Fibroblast of skin of left biceps (primary cell): ENCODE measurements around the gene HCK.

Experiments used
- DNase-seq, 2 experiments: peaks; one replicate each; pipeline ENCODE4 v3.0.0-alpha.2; 2013; ENCODE audit warnings: low read depth in 2 of 2

HCK gene

DNA sequence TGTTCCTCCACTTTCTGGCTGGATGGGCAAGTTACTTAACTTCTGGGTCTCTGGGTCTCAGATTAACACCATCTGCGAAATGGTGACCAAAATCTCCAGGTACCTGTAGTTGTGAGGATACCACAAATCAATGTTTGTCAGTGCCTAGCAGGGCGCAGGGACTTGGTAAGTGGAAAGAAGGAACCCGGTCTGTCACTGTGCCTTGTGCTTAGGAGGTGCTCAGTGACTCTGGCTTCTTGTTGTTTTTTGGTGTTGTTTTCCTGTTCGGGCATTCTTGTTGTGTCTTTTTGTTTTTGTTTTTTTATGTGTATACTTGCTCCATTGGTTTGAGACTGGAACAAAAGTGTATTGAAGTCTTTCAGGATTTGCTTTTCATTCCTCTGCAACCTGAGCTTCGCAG is 75.3 kb downstream of the HCK start:
- DNase-seq, result no peak

DNA sequence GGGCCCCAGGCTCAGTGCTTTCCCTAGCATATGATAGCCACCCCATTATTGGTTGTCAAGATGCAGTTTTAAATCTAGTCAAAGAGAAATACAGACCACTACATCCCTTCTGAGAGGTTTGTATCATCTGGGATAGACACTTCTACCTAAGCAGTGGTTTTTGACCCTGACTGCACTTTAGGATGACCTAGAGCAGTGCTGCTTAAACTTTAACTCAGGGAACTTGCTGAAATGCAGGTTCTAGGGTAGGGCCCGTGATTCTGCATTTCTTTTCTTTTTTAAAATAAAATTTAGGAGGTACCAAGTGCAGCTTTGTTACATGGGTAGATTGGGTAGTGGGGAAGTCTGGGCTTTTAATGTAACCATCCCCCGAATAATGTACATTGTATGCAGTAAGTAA is 76.1 kb downstream of the HCK start:
- no peak for DNase-seq

GRCh38 chr20:32129863-32130262 is 77.8 kb downstream of the HCK start:
- no peak for DNase-seq

- no peak for DNase-seq
Measured at GRCh38 chr20:32130352-32130751, 78.3 kb downstream of the HCK start.

GRCh38 chr20:32130965-32131364 is 78.9 kb downstream of the HCK start:
- DNase-seq, result no peak

DNA sequence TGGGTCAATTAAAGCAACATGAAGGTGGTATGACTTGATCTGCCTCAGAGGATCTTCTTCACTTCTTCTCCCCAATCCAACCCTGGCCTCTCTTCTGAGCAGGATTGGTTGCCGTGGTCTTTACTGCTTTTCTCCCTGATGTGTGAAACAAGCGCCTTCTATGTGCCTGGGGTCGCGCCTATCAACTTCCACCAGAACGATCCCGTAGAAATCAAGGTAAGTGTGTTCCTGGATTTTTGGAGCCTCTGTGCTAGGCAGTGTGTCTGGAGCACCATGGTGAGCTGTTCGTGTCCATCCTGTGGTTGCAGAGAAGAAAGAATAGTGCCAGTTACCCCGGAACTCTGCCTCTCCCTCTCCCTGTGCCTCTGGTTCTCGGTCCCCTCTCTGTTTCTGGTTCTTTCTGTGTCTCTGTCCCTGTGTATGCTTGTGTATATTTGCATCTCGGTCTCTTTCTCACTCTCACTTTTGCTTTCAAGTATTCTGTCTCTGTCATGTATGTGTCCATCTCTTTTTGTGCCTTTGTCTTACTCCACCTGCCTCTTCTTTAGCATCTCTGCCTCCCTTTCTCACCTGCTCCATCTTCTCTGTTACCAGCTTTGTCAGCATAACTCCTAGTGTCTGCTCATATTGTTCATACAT is 81.0 kb downstream of the HCK start:
- DNase-seq, result no peak

- DNase-seq, result no peak
Measured at GRCh38 chr20:32134026-32134425, 82.0 kb downstream of the HCK start.

DNA sequence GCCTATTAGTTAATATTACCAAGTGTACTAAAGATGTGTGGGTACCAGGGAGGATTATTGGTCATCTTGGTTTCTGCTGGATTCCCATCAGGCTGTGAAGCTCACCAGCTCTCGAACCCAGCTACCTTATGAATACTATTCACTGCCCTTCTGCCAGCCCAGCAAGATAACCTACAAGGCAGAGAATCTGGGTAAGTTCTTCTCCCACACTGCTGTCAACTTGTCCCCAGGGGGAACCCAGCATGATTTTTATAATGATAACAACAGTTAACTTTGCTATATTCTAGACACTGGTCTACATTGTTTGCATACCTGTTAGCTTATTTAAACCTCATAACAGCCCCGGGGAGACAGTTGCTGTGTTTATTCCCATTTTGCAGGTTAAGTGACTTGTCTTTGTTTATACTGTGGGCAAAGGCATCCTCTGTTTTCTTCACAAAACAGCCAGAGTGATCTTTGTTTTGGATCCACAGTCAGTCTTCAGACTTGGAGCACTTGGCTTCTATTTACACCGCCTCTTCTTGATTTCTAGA is 84.0 kb downstream of the HCK start:
- DNase-seq, result no peak

DNA sequence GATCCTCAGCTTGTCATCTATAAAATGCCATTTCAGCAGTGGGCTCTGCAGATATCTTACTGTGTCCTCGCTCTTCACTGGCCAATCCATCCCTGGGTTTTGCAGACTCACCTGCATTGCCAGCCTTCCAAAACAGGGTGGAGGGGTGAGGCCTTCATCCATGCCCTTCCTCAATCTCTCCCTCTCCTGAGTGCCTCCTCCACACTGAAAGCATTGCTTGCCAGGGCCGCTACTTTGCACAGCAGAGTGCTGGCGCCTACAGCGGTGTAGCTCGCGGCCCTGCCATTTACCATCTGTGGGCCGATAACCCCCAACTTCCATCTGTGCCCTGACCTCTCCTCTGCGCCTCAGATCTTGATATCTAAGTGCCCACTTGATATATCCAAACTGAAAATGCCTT is 86.9 kb downstream of the HCK start:
- no peak for DNase-seq

- no peak for DNase-seq
Measured at GRCh38 chr20:32139947-32140346, 87.9 kb downstream of the HCK start.

DNA sequence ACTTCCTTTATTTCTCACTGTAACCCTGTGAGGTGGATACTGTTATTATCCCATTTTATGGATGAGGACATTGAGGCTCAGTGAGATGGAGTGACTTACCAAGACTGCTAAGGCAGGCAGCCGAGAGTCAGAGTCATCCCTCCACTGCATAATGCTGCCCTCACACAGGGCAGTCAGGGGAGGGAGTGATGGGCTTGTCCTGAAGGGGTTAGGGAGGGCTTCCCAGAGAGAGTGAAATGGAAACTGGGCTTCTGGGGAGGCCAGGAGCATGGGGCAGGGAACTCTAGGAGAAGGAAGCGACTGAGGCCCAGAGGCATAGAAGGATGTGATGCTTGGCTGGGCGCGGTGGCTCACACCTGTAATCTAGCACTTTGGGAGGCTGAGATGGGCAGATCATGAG is 88.6 kb downstream of the HCK start:
- no peak for DNase-seq

DNA sequence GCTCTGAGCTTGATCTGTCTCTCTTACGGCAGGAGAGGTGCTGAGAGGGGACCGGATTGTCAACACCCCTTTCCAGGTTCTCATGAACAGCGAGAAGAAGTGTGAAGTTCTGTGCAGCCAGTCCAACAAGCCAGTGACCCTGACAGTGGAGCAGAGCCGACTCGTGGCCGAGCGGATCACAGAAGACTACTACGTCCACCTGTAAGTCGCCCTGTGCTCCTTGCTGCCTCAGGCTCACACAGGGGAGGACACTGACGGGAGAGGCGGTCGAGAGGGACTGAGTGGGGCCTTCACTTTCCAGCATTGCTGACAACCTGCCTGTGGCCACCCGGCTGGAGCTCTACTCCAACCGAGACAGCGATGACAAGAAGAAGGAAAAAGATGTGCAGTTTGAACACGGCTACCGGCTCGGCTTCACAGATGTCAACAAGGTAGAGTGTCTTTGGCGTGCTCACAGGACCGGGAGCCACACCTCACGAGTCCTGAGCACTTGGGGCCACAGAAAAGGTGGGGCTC is 89.5 kb downstream of the HCK start:
- no peak for DNase-seq

GRCh38 chr20:32142088-32142487 is 90.0 kb downstream of the HCK start:
- DNase-seq, result no peak

DNA sequence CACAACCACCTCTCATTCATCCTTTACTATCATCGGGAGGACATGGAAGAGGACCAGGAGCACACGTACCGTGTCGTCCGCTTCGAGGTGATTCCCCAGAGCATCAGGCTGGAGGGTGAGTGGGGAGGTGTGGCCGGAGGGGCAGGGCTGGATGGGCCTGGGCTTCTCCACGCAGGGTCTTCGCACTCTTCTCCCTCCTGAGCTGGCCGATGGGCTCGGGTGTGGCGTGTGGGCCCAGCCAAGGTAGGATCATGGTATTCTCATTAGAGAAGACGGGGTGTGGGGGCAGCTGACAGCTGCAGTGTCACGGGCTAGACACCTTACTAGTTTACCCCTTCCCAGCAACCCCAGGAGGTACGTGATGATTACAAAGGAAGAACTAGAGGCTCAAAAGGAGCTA is 90.9 kb downstream of the HCK start:
- no peak for DNase-seq

DNA sequence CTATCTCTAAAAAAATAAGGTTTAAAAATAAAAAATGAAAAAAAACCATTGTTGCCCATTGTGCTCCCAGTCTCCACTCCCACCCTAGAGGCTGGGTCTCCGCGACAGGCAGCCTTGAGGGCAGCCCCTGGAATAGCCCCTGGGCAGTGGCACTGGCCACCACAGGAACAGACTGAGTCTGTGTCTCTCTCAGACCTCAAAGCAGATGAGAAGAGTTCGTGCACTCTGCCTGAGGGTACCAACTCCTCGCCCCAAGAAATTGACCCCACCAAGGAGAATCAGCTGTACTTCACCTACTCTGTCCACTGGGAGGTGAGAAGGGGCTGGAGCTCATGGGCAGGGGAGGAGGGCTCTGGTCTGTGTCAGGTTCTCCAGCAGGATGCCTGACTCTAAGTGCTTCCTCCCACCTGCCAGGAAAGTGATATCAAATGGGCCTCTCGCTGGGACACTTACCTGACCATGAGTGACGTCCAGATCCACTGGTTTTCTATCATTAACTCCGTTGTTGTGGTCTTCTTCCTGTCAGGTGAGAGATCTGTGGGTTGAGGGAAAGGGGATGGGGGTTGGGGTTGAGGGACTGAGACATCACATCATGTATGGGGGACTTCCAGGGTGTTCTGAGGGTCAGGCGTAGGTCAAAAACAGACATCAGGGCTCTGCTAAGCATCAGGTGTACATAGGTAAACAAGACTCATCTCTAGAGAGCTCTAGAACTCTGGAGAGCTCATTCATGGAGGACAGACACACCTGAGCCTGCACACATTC is 93.0 kb downstream of the HCK start:
- DNase-seq, result no peak

- no peak for DNase-seq
Measured at GRCh38 chr20:32149566-32150170, 97.6 kb downstream of the HCK start.

DNA sequence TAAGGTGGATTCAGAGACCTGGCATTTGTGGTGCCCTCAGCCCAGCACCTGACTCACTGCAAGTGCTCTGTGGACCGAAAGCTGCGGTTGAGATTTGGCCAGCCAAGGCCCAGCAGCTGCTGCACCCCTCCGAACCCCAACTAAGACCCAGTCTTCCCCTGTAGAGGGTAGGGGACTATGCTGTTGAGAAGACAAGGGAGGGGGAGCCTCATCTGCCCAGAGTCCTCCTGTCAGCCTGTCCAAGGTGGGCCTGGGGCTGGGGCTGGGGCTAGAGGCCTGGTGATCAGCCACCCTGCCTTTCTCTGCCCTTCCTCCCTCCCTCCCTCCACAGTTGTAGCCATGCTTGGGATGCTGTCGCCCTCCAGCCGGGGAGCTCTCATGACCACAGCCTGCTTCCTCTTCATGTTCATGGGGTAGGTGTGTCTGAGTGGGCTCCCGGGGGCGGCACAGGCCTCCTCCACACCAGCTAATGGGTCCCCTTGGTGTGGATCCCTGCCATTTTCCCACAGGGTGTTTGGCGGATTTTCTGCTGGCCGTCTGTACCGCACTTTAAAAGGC is 98.3 kb downstream of the HCK start:
- DNase-seq, result no peak
